Panc1 (cell line): ENCODE measurements around the gene FES.

ENCODE experiments used
- CTCF ChIP-seq: fragments of 450-650 bp; IDR thresholded peaks from 2 replicates; pipeline ENCODE4 v1.5.1; 2017; ENCODE audit warnings: mild to moderate bottlenecking
- POLR2AphosphoS5 ChIP-seq: IDR thresholded peaks from 2 replicates; pipeline ENCODE4 v1.6.1; 2012; ENCODE audit warnings: mild to moderate bottlenecking, low read depth, low read length, moderate library complexity
- REST ChIP-seq, 2 experiments: IDR thresholded peaks; 2 replicates each; pipeline ENCODE4 v1.6.1; 2011 to 2012; ENCODE audit warnings: low read depth in 2 of 2, control low read depth in 1 of 2, low read length in 1 of 2, mild to moderate bottlenecking in 1 of 2, moderate library complexity in 1 of 2; ENCODE audit not compliant: insufficient read depth in 1 of 2
- SIN3A ChIP-seq: IDR thresholded peaks from 2 replicates; pipeline ENCODE4 v1.6.1; 2012; ENCODE audit warnings: low read depth, mild to moderate bottlenecking, low read length, moderate library complexity, borderline replicate concordance; ENCODE audit not compliant: insufficient read depth
- TCF7L2 ChIP-seq: IDR thresholded peaks from 2 replicates; pipeline ENCODE4 v1.6.1; 2011; ENCODE audit warnings: mild to moderate bottlenecking, low read depth, low read length, inconsistent platforms

DNA sequence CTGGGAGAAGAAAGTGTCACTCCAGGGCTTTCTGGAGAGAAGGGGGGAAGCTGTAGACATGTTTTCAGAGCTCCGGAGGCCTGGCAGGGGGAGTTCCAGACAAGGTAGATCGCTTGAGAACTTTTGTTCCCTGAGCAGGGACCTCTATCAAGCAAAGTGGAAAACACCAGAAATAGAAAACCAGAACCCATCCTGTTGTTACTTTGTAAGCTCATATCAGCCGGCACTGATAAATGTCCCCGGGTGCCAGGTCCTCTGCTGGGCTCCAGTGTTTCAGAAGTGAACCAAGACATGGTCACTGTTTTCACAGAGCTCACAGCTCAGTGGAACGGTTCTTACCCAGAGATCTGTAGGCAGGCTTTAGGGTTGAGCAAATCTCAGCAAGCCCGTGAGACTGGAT is 34.5 kb downstream of the FES start:
- no peak for TF ChIP-seq REST (IDR thresholded peaks at IDR 0.05; ENCODE audit: insufficient read depth in 1 of 2, low read depth in 2 of 2, low read length in 1 of 2)
- TF ChIP-seq CTCF = no peak
- TF ChIP-seq POLR2AphosphoS5 = no peak
- TF ChIP-seq SIN3A = no peak
- no peak for TF ChIP-seq TCF7L2
